ENCODE measurements around the gene ME3.

GRCh38 chr11:86632499-86633269 is 39.7 kb downstream of the ME3 start:
- TF ChIP-seq TAF1 (IDR thresholded peaks at IDR 0.05; ENCODE audit: borderline replicate concordance, insufficient read depth, low read length) (no peak), POLR2AphosphoS5 (IDR thresholded peaks at IDR 0.05; ENCODE audit: low read depth, low read length) (no peak), SIN3A (IDR thresholded peaks at IDR 0.05; ENCODE audit: borderline replicate concordance, insufficient read depth, low read length) (no peak), REST (IDR thresholded peaks at IDR 0.05; ENCODE audit: insufficient read depth in 1 of 2, low read depth in 2 of 2, low read length in 2 of 2) (no peak), FOXP2 (optimal IDR thresholded peaks at IDR 0.05; ENCODE audit: borderline replicate concordance, extremely low read depth, extremely low read length, insufficient read depth) (peak; percentile 77)

Data from PFSK-1 (cell line).